NCI-H526 treated with DMSO at 0.1 percent for 48 hours (cell line): ENCODE measurements around the gene DDX60.
"Not testable (repeated sequence)": the region's sequence is repeated elsewhere in the genome, so short reads cannot be mapped to it uniquely, and the experiment has no call there.

Experiments
- DNase-seq: peaks from one replicate; lab custom pipeline; 2025; lab: John Stamatoyannopoulos, UW

DDX60 gene

GRCh38 chr4:168318266-168318895 is at the start of gene DDX60:
Gene DDX60 (minus strand): TSS chr4:168318752. CDS start chr4:168311259, 7,493 bp downstream.
- peak; percentile 35 for DNase-seq

- no peak for DNase-seq
These were observed 48.5 kb upstream of the DDX60 start for GRCh38 chr4:168367065-168367464.

- DNase-seq = no peak
These were observed 43.5 kb upstream of the DDX60 start for GRCh38 chr4:168362025-168362401.

- DNase-seq = no peak
These were observed 42.9 kb upstream of the DDX60 start for GRCh38 chr4:168361365-168362024.

GRCh38 chr4:168360271-168360670 is 41.7 kb upstream of the DDX60 start:
- no peak for DNase-seq

- DNase-seq = no peak
These were observed 39.4 kb upstream of the DDX60 start for GRCh38 chr4:168357941-168358340.

GRCh38 chr4:168353746-168354145 is 35.2 kb upstream of the DDX60 start:
- no peak for DNase-seq

- DNase-seq = no peak
These were observed 19.0 kb upstream of the DDX60 start for GRCh38 chr4:168337550-168337940.

GRCh38 chr4:168336837-168337549 is 18.4 kb upstream of the DDX60 start:
- no peak for DNase-seq

- DNase-seq = no peak
These were observed 17.1 kb upstream of the DDX60 start for GRCh38 chr4:168335621-168336020.

GRCh38 chr4:168334053-168334452 is 15.5 kb upstream of the DDX60 start:
- no peak for DNase-seq

GRCh38 chr4:168330575-168330974 is 12.0 kb upstream of the DDX60 start:
- DNase-seq = not testable (repeated sequence)

GRCh38 chr4:168325591-168325990 is 7.0 kb upstream of the DDX60 start:
- DNase-seq = no peak

- no peak for DNase-seq
These were observed 2.5 kb upstream of the DDX60 start for GRCh38 chr4:168321006-168321405.

GRCh38 chr4:168319486-168320019 is 1.0 kb upstream of the DDX60 start:
- no peak for DNase-seq

GRCh38 chr4:168317621-168318020 is 931 bp downstream of the DDX60 start:
- DNase-seq = no peak

- DNase-seq = no peak
These were observed 8.8 kb downstream of the DDX60 start for GRCh38 chr4:168309781-168310180.

- no peak for DNase-seq
These were observed 9.6 kb downstream of the DDX60 start for GRCh38 chr4:168308912-168309311.

GRCh38 chr4:168306476-168306875 is 12.1 kb downstream of the DDX60 start:
- no peak for DNase-seq

- DNase-seq = no peak
These were observed 13.7 kb downstream of the DDX60 start for GRCh38 chr4:168304744-168305459.

- DNase-seq = not testable (repeated sequence)
These were observed 15.1 kb downstream of the DDX60 start for GRCh38 chr4:168303430-168303829.

GRCh38 chr4:168293386-168293975 is 25.1 kb downstream of the DDX60 start:
- no peak for DNase-seq
